Right lobe of liver (tissue), 6 donors: ENCODE results near the gene RRP8. TPM values are rescaled to one million over a fixed set of nuclear protein-coding genes. Genes with fewer than 3 reads are reported as not detected.
A peak's percentile ranks its signal among the peaks of the same experiment; 100 is the strongest.

Experiments
- ATAC-seq, 4 donors: fragments of 200-7000 bp; cut with Tn5 transposase; one replicate each; pipeline ENCODE4 v1.9.1; 2020; ENCODE audit warnings: mild to moderate bottlenecking in 4 of 4, moderate library complexity in 4 of 4
- DNase-seq, 3 donors: peaks; one replicate each; pipeline ENCODE4 v3.0.0-alpha.2; 2020
- H3K27ac ChIP-seq, 3 donors: fragments of 200-600 bp; one replicate each; pipeline ENCODE4 v1.8.0; 2022
- H3K27me3 ChIP-seq, 2 donors: fragments of 200-600 bp; one replicate each; pipeline ENCODE4 v1.8.0; 2022
- H3K36me3 ChIP-seq, 4 donors: fragments of 200-600 bp; sonication (generic) in 1 of 4; one replicate each; pipeline versions ENCODE4 v1.5.1 to v1.8.0; 2017 to 2022; ENCODE audit warnings: control low read depth in 1 of 4
- H3K4me1 ChIP-seq, 4 donors: fragments of 200-600 bp; sonication (generic) in 1 of 4; one replicate each; pipeline versions ENCODE4 v1.5.1 to v1.8.0; 2017 to 2022; ENCODE audit warnings: control low read depth in 1 of 4
- H3K4me3 ChIP-seq, 3 donors: fragments of 200-600 bp; one replicate each; pipeline ENCODE4 v1.8.0; 2022
- H3K9me3 ChIP-seq, 4 donors: fragments of 200-600 bp; sonication (generic) in 1 of 4; one replicate each; pipeline versions ENCODE4 v1.5.1 to v1.8.0; 2017 to 2022; ENCODE audit warnings: control low read depth in 1 of 4
- POLR2A ChIP-seq: fragments of 450-650 bp; IDR thresholded peaks from one replicate; pipeline ENCODE4 v1.6.1; 2017; ENCODE audit warnings: antibody characterized with exemption, mild to moderate bottlenecking
- WGBS: methylation state at CpG from one replicate; pipeline ENCODE4 v1.1.6; 2018; ENCODE audit warnings: low coverage, low lambda C conversion rate; ENCODE audit not compliant: insufficient coverage; ENCODE audit errors: missing lambda C conversion rate; 5-methylcytosine and 5-hydroxymethylcytosine counted together
- intact Hi-C, 2 donors: fragments of 100-400 bp; cut with DNase I; formaldehyde crosslinking; loops; one replicate each; pipeline versions ENCODE4 v1.11.2 to v1.14.1; 2022
- total RNA-seq, 6 experiments: library from RNA; depleted of rRNA in 2 of 6; stranded (reverse); fragments of >200 nt in 2 of 6; fragmentation: NEBNext Ultra II Directional in 3 of 6; extraction: Animal tissue kit (Norgen Biotek cat#: 25700) in 3 of 6; gene quantifications; one replicate each; pipeline versions ENCODE4 v1.1.0 to v1.2.4, GENCODE V29; 2016 to 2023
- TF ChIP-seq, protein P1 (sequence below), 4 donors: fragments of 200-600 bp in 3 of 4; fragments of 450-650 bp in 1 of 4; IDR thresholded peaks; one replicate each; pipeline versions ENCODE4 v1.5.1 to v1.8.0; 2016 to 2022; ENCODE audit warnings: antibody characterized with exemption in 4 of 4, mild to moderate bottlenecking in 2 of 4
- donor health status: DM: no; HTN: yes; CAD: no.
- donor health status: DM: no; HTN: no; CAD: no.
- donor health status: DM: no; HTN: no; CAD: no.
- donor health status: DM: no; HTN: yes; CAD: no.
- donor health status: DM: no; HTN: yes; CAD: no.

RRP8 gene
- total RNA-seq, 6 experiments from 2014 or later, result 11.3 to 17.1 (median 14.2) TPM

GRCh38 chr11:6623391-6624363, 20.3 kb upstream of the RRP8 start:
- intact Hi-C loops, result no loop called here
- DNase-seq (no peak), ATAC-seq (no peak)
- Histone ChIP-seq H3K27me3 (no peaks in the 10 kb centered on the region), H3K4me3 (no peak overlapping the region), H3K27ac (no peak overlapping the region), H3K36me3 (no peaks in the 10 kb centered on the region), H3K4me1 (no peaks in the 10 kb centered on the region), H3K9me3 (no peaks in the 10 kb centered on the region)
- WGBS, result 80% methylated on average over 13 of the region's 31 CpGs
- TF ChIP-seq POLR2A, result no peak
- TF ChIP-seq, protein P1, sequence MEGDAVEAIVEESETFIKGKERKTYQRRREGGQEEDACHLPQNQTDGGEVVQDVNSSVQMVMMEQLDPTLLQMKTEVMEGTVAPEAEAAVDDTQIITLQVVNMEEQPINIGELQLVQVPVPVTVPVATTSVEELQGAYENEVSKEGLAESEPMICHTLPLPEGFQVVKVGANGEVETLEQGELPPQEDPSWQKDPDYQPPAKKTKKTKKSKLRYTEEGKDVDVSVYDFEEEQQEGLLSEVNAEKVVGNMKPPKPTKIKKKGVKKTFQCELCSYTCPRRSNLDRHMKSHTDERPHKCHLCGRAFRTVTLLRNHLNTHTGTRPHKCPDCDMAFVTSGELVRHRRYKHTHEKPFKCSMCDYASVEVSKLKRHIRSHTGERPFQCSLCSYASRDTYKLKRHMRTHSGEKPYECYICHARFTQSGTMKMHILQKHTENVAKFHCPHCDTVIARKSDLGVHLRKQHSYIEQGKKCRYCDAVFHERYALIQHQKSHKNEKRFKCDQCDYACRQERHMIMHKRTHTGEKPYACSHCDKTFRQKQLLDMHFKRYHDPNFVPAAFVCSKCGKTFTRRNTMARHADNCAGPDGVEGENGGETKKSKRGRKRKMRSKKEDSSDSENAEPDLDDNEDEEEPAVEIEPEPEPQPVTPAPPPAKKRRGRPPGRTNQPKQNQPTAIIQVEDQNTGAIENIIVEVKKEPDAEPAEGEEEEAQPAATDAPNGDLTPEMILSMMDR (IDR thresholded peaks at IDR 0.05), result no peak

- DNase-seq, result no peak
- no peak overlapping the region for H3K27ac ChIP-seq
- no peaks in the 10 kb centered on the region for H3K36me3 ChIP-seq
- intact Hi-C loops, result no loop called here
- TF ChIP-seq, protein P1 (IDR thresholded peaks at IDR 0.05), result no peak
- no peak for TF ChIP-seq POLR2A
- no peaks in the 10 kb centered on the region for H3K27me3 ChIP-seq
- no peak for ATAC-seq
- no CpG with 5 or more reads among the region's 24 CpGs for WGBS
- no peak overlapping the region for H3K4me3 ChIP-seq
- H3K4me1 ChIP-seq, result peaks cover 0 to 8% (median 0%) of the 10 kb centered on the region in 4 donors
- no peaks in the 10 kb centered on the region for H3K9me3 ChIP-seq
These were observed 19.1 kb upstream of the RRP8 start for GRCh38 chr11:6622261-6623171.

GRCh38 chr11:6621711-6622211, 18.3 kb upstream of the RRP8 start:
- TF ChIP-seq, protein P1 (IDR thresholded peaks at IDR 0.05), result no peak
- no peak for TF ChIP-seq POLR2A
- intact Hi-C loops, result no loop called here
- 100% methylated on average over 3 of the region's 16 CpGs for WGBS
- ATAC-seq (no peak), DNase-seq (peak in 1 of 3 donors; percentile 60)
- Histone ChIP-seq H3K27ac (no peak overlapping the region), H3K36me3 (no peaks in the 10 kb centered on the region), H3K9me3 (no peaks in the 10 kb centered on the region), H3K4me1 (peaks cover 0 to 8% (median 0%) of the 10 kb centered on the region in 4 donors), H3K27me3 (no peaks in the 10 kb centered on the region), H3K4me3 (no peak overlapping the region)

GRCh38 chr11:6620636-6621035, 17.2 kb upstream of the RRP8 start:
- H3K4me3 ChIP-seq, result no peak overlapping the region
- H3K9me3 ChIP-seq, result no peaks in the 10 kb centered on the region
- no peak overlapping the region for H3K27ac ChIP-seq
- H3K36me3 ChIP-seq, result peaks cover 0 to 9% (median 0%) of the 10 kb centered on the region in 4 donors
- H3K4me1 ChIP-seq, result peaks cover 0 to 8% (median 0%) of the 10 kb centered on the region in 4 donors
- TF ChIP-seq, protein P1 (IDR thresholded peaks at IDR 0.05), result no peak
- TF ChIP-seq POLR2A, result no peak
- DNase-seq (no peak), ATAC-seq (no peak)
- H3K27me3 ChIP-seq, result no peaks in the 10 kb centered on the region
- intact Hi-C loops, result no loop called here
- 64% methylated on average over 1 of the region's 1 CpG for WGBS
